H9 (cell line): ENCODE measurements around the gene DLX6. TPM values are rescaled to one million over a fixed set of nuclear protein-coding genes. Genes with fewer than 3 reads are reported as not detected.

Source experiments
- DNase-seq: peaks from one replicate; pipeline ENCODE4 v3.0.0-alpha.2; 2017
- H2AFZ ChIP-seq: one replicate; pipeline ENCODE4 v1.6.1; 2013; ENCODE audit warnings: mild to moderate bottlenecking, low read length, control low read depth, moderate library complexity
- H2AK5ac ChIP-seq: 2 replicates; pipeline ENCODE4 v1.6.1; 2013; ENCODE audit warnings: low read length, control low read depth, mixed read lengths; ENCODE audit not compliant: insufficient read length
- H2BK120ac ChIP-seq: one replicate; pipeline ENCODE4 v1.6.1; 2013; ENCODE audit warnings: low read depth, mild to moderate bottlenecking, low read length, control low read depth, inconsistent platforms; ENCODE audit not compliant: poor library complexity, severe bottlenecking
- H2BK12ac ChIP-seq: 2 replicates; pipeline ENCODE4 v1.6.1; 2013; ENCODE audit warnings: low read length, control low read depth, mixed read lengths, low read depth; ENCODE audit not compliant: insufficient read length
- H2BK15ac ChIP-seq: 2 replicates; pipeline ENCODE4 v1.6.1; 2013; ENCODE audit warnings: low read depth, low read length, control low read depth
- H2BK20ac ChIP-seq: one replicate; pipeline ENCODE4 v1.6.1; 2013; ENCODE audit warnings: low read depth, mild to moderate bottlenecking, low read length, control low read depth, inconsistent platforms; ENCODE audit not compliant: poor library complexity, severe bottlenecking
- H2BK5ac ChIP-seq: 2 replicates; pipeline ENCODE4 v1.6.1; 2013; ENCODE audit warnings: low read length, control low read depth, mixed read lengths; ENCODE audit not compliant: insufficient read length
- H3K14ac ChIP-seq: 2 replicates; pipeline ENCODE4 v1.6.1; 2013; ENCODE audit warnings: low read length, control low read depth; ENCODE audit not compliant: insufficient read depth
- H3K18ac ChIP-seq: 2 replicates; pipeline ENCODE4 v1.6.1; 2013; ENCODE audit warnings: low read depth, mild to moderate bottlenecking, mixed read lengths, low read length, control low read depth; ENCODE audit not compliant: insufficient read length
- H3K23ac ChIP-seq: 2 replicates; pipeline ENCODE4 v1.6.1; 2013; ENCODE audit warnings: low read length, control low read depth, mixed read lengths, low read depth; ENCODE audit not compliant: insufficient read length
- H3K23me2 ChIP-seq: 2 replicates; pipeline ENCODE4 v1.6.1; 2013; ENCODE audit warnings: low read depth, mild to moderate bottlenecking, mixed read lengths, low read length, control low read depth; ENCODE audit not compliant: insufficient read length, poor library complexity, severe bottlenecking
- H3K27ac ChIP-seq: 2 replicates; pipeline ENCODE4 v1.5.1; 2013; ENCODE audit warnings: low read length, control low read depth, mixed read lengths, low read depth; ENCODE audit not compliant: insufficient read length
- H3K27me3 ChIP-seq: 2 replicates; pipeline ENCODE4 v1.6.1; 2013; ENCODE audit warnings: low read length, control low read depth, inconsistent platforms; ENCODE audit not compliant: insufficient read depth
- H3K4ac ChIP-seq: 2 replicates; pipeline ENCODE4 v1.6.1; 2013; ENCODE audit warnings: low read depth, mild to moderate bottlenecking, control low read depth, inconsistent platforms, low read length, moderate library complexity
- H3K4me1 ChIP-seq: 2 replicates; pipeline ENCODE4 v1.6.1; 2013; ENCODE audit warnings: low read length, control low read depth, inconsistent platforms; ENCODE audit not compliant: insufficient read depth
- H3K4me2 ChIP-seq: 2 replicates; pipeline ENCODE4 v1.6.1; 2013; ENCODE audit warnings: low read length, control low read depth, mixed read lengths; ENCODE audit not compliant: insufficient read length, insufficient read depth
- H3K56ac ChIP-seq: 2 replicates; pipeline ENCODE4 v1.6.1; 2013; ENCODE audit warnings: low read depth, mild to moderate bottlenecking, mixed read lengths, low read length, control low read depth; ENCODE audit not compliant: insufficient read length
- H3K79me1 ChIP-seq: 2 replicates; pipeline ENCODE4 v1.6.1; 2013; ENCODE audit warnings: low read depth, mild to moderate bottlenecking, moderate library complexity, low read length, control low read depth, inconsistent platforms; ENCODE audit not compliant: insufficient read depth, poor library complexity, severe bottlenecking
- H3K79me2 ChIP-seq: 2 replicates; pipeline ENCODE4 v1.6.1; 2013; ENCODE audit warnings: low read length, control low read depth, inconsistent platforms; ENCODE audit not compliant: insufficient read depth
- H3K9ac ChIP-seq: 2 replicates; pipeline ENCODE4 v1.6.1; 2013; ENCODE audit warnings: low read length, control low read depth, mixed read lengths; ENCODE audit not compliant: insufficient read length; ENCODE audit errors: extremely low read depth
- H3K9me3 ChIP-seq: one replicate; pipeline ENCODE4 v1.6.1; 2013; ENCODE audit warnings: low read depth, low read length, inconsistent platforms; ENCODE audit not compliant: control insufficient read depth
- H3T11ph ChIP-seq: one replicate; pipeline ENCODE4 v1.6.1; 2013; ENCODE audit warnings: mild to moderate bottlenecking, low read length, control low read depth, inconsistent platforms
- H4K20me1 ChIP-seq: one replicate; pipeline ENCODE4 v1.6.1; 2013; ENCODE audit not compliant: control insufficient read depth, insufficient read length, insufficient read depth
- H4K5ac ChIP-seq: 2 replicates; pipeline ENCODE4 v1.6.1; 2013; ENCODE audit warnings: low read depth, mild to moderate bottlenecking, mixed read lengths, low read length, control low read depth; ENCODE audit not compliant: insufficient read length
- H4K8ac ChIP-seq: replicated peaks from 2 replicates; pipeline ENCODE4 v1.6.1; 2013; ENCODE audit warnings: low read length, control low read depth, mixed read lengths, low read depth; ENCODE audit not compliant: insufficient read length
- H4K91ac ChIP-seq: 2 replicates; pipeline ENCODE4 v1.6.1; 2013; ENCODE audit warnings: low read depth, mild to moderate bottlenecking, moderate library complexity, mixed read lengths, low read length, control low read depth; ENCODE audit not compliant: insufficient read length
- H3K27ac Mint-ChIP-seq, 3 experiments: 2 replicates in 2 of 3; 3 replicates in 1 of 3; pipeline ENCODE4 v1.8.0; 2020 to 2021; ENCODE audit warnings: mixed read lengths in 3 of 3, mild to moderate bottlenecking in 1 of 3, moderate library complexity in 1 of 3
- H3K27me3 Mint-ChIP-seq: 2 replicates; pipeline ENCODE4 v1.8.0; 2021; ENCODE audit warnings: low read depth, mild to moderate bottlenecking, moderate library complexity, mixed read lengths
- H3K36me3 Mint-ChIP-seq, 3 experiments: 2 replicates in 2 of 3; 3 replicates in 1 of 3; pipeline ENCODE4 v1.8.0; 2020 to 2021; ENCODE audit warnings: low read depth in 3 of 3, mixed read lengths in 3 of 3; ENCODE audit not compliant: insufficient read depth in 1 of 3
- H3K4me1 Mint-ChIP-seq, 2 experiments: 2 replicates each; pipeline ENCODE4 v1.8.0; 2020; ENCODE audit warnings: mixed read lengths in 2 of 2
- H3K4me3 Mint-ChIP-seq, 2 experiments: 2 replicates in 1 of 2; 3 replicates in 1 of 2; pipeline ENCODE4 v1.8.0; 2020 to 2021; ENCODE audit warnings: mild to moderate bottlenecking in 2 of 2, mixed read lengths in 2 of 2, moderate library complexity in 1 of 2
- H3K9me3 Mint-ChIP-seq, 2 experiments: 2 replicates in 1 of 2; 3 replicates in 1 of 2; pipeline ENCODE4 v1.8.0; 2020; ENCODE audit warnings: mild to moderate bottlenecking in 2 of 2, mixed read lengths in 2 of 2, moderate library complexity in 1 of 2
- CTCF ChIP-seq: fragments of 200-600 bp; sonication (generic); conservative IDR thresholded peaks from 3 replicates; pipeline ENCODE4 v1.8.0; 2021; ENCODE audit warnings: antibody characterized with exemption, mild to moderate bottlenecking
- total RNA-seq: library from RNA; stranded (reverse); gene quantifications from 2 replicates; pipeline ENCODE4 v1.2.1, GENCODE V29; 2021

The DLX6 gene
- total RNA-seq, 1 experiment from 2014 or later, result 0.24 TPM

- Histone ChIP-seq H3T11ph (no peak overlapping the region), H3K56ac (no peak overlapping the region), H4K20me1 (no peaks in the 10 kb centered on the region), H3K9ac (no peak overlapping the region), H3K23me2 (peaks cover 12% of the 10 kb centered on the region), H3K18ac (no peak overlapping the region), H4K5ac (no peak overlapping the region), H2AK5ac (no peak overlapping the region), H4K91ac (no peak overlapping the region), H2AFZ (no peak overlapping the region), H3K79me1 (no peaks in the 10 kb centered on the region), H3K79me2 (no peaks in the 10 kb centered on the region), H2BK5ac (no peak overlapping the region), H2BK20ac (no peak overlapping the region), H2BK12ac (no peak overlapping the region), H4K8ac (no peak overlapping the region), H3K9me3 (no peaks in the 10 kb centered on the region), H3K4me2 (no peak overlapping the region), H3K4me1 (peaks cover 2% of the 10 kb centered on the region), H3K4ac (no peak overlapping the region), H3K27me3 (peaks cover 50% of the 10 kb centered on the region), H3K27ac (no peak overlapping the region), H2BK120ac (no peak overlapping the region), H3K23ac (no peak overlapping the region), H2BK15ac (no peak overlapping the region), H3K14ac (no peak overlapping the region)
- no peak for DNase-seq
- H3K27me3 Mint-ChIP-seq, result peaks cover 98% of the 10 kb centered on the region
- TF ChIP-seq CTCF, result no peak
- peaks cover 26 to 62% of the 10 kb centered on the region in 2 experiments for H3K4me1 Mint-ChIP-seq
- no peaks in the 10 kb centered on the region for H3K36me3 Mint-ChIP-seq
- no peak overlapping the region for H3K4me3 Mint-ChIP-seq
- H3K9me3 Mint-ChIP-seq, result no peaks in the 10 kb centered on the region; a peak in 2 of 5 replicates
- H3K27ac Mint-ChIP-seq, result no peak overlapping the region
Measured at GRCh38 chr7:96987719-96988118, 17.6 kb upstream of the DLX6 start.
